Esophagus muscularis mucosa (tissue), 4 donors: ENCODE data around the gene C7. TPM values are rescaled to one million over a fixed set of nuclear protein-coding genes. Genes with fewer than 3 reads are reported as not detected.

Experiments
- DNase-seq: peaks from one replicate; pipeline ENCODE4 v3.0.0-alpha.2; 2017; ENCODE audit errors: extremely low spot score
- H3K27ac ChIP-seq, 4 donors: fragments of 200-600 bp; sonication (generic); replicated peaks in 1 of 4; 1 replicate in 3 of 4; 2 replicates in 1 of 4; pipeline ENCODE4 v1.5.1; 2016 to 2019; ENCODE audit warnings: mild to moderate bottlenecking in 1 of 4
- H3K27me3 ChIP-seq, 4 donors: fragments of 200-600 bp; sonication (generic); one replicate each; pipeline versions ENCODE4 v1.5.1 to v1.6.0; 2016 to 2019
- H3K36me3 ChIP-seq, 4 donors: fragments of 200-600 bp; sonication (generic); one replicate each; pipeline ENCODE4 v1.5.1; 2016 to 2019
- H3K4me1 ChIP-seq, 4 donors: fragments of 200-600 bp; sonication (generic); one replicate each; pipeline ENCODE4 v1.5.1; 2016 to 2019
- H3K4me3 ChIP-seq, 4 donors: fragments of 200-600 bp; sonication (generic); 1 replicate in 2 of 4; 2 replicates in 2 of 4; pipeline ENCODE4 v1.5.1; 2016 to 2019; ENCODE audit warnings: mild to moderate bottlenecking in 4 of 4, moderate library complexity in 1 of 4
- H3K9me3 ChIP-seq, 4 donors: fragments of 200-600 bp; sonication (generic); 1 replicate in 3 of 4; 2 replicates in 1 of 4; pipeline ENCODE4 v1.5.1; 2016 to 2019
- CTCF ChIP-seq, 3 experiments: fragments of 200-600 bp in 2 of 3; fragments of 450-650 bp in 1 of 3; sonication (generic) in 2 of 3; IDR thresholded peaks; one replicate each; pipeline ENCODE4 v1.5.1; 2017 to 2019; ENCODE audit warnings: antibody characterized with exemption in 3 of 3, mild to moderate bottlenecking in 2 of 3, moderate library complexity in 1 of 3
- EP300 ChIP-seq: sonication (generic); formaldehyde crosslinking; IDR thresholded peaks from one replicate; pipeline ENCODE4 v1.6.1; 2017; ENCODE audit warnings: antibody characterized with exemption
- POLR2A ChIP-seq: fragments of 450-650 bp; IDR thresholded peaks from one replicate; pipeline ENCODE4 v1.6.1; 2017; ENCODE audit warnings: antibody characterized with exemption, moderate library complexity, mild to moderate bottlenecking, low read depth
- POLR2AphosphoS5 ChIP-seq, 2 donors: sonication (generic); formaldehyde crosslinking; IDR thresholded peaks; one replicate each; pipeline ENCODE4 v1.6.1; 2017; ENCODE audit warnings: antibody characterized with exemption in 2 of 2
- whole genome bisulfite sequencing: methylation state at CpG from one replicate; pipeline ENCODE4 v1.1.5; 2018; 5-methylcytosine and 5-hydroxymethylcytosine counted together
- intact Hi-C: fragments of 100-400 bp; cut with DNase I; formaldehyde crosslinking; loops from one replicate; pipeline ENCODE4 v1.15.1; 2023
- total RNA-seq, 4 donors: library from RNA; depleted of rRNA; stranded (reverse); fragments of >200 nt; gene quantifications; one replicate each; pipeline versions ENCODE4 v1.1.0 to v1.2.1, GENCODE V29; 2016

The C7 gene
- total RNA-seq, 4 donors from 2014 or later: 713 to 1,019 (median 874) TPM

- Histone ChIP-seq H3K9me3 (no peaks in the 10 kb centered on the region), H3K36me3 (no peaks in the 10 kb centered on the region), H3K27me3 (peaks cover 0 to under 1% (median 0%) of the 10 kb centered on the region in 4 donors), H3K27ac (no peak overlapping the region), H3K4me1 (no peaks in the 10 kb centered on the region), H3K4me3 (no peak overlapping the region)
- intact Hi-C loops: no loop called here
- TF ChIP-seq CTCF (IDR thresholded peaks at IDR 0.05) (no peak), EP300 (no peak), POLR2A (no peak), POLR2AphosphoS5 (IDR thresholded peaks at IDR 0.05) (no peak)
- no peak for DNase-seq
- WGBS: 86% methylated on average over 2 of the region's 2 CpGs
Measured at GRCh38 chr5:40972434-40972833, 63.1 kb downstream of the C7 start.

GRCh38 chr5:40973364-40974004 lies 64.2 kb downstream of the C7 start:
- Histone ChIP-seq H3K4me3 (no peak overlapping the region), H3K4me1 (no peaks in the 10 kb centered on the region), H3K9me3 (no peaks in the 10 kb centered on the region), H3K27ac (no peak overlapping the region), H3K27me3 (peaks cover 0 to 4% (median 0%) of the 10 kb centered on the region in 4 donors), H3K36me3 (no peaks in the 10 kb centered on the region)
- 67% methylated on average over 3 of the region's 3 CpGs for WGBS
- no peak for DNase-seq
- intact Hi-C loops: no loop called here
- TF ChIP-seq CTCF (IDR thresholded peaks at IDR 0.05) (no peak), EP300 (no peak), POLR2A (no peak), POLR2AphosphoS5 (IDR thresholded peaks at IDR 0.05) (no peak)

- TF ChIP-seq POLR2A (no peak), CTCF (IDR thresholded peaks at IDR 0.05) (no peak), POLR2AphosphoS5 (IDR thresholded peaks at IDR 0.05) (no peak), EP300 (no peak)
- H3K36me3 ChIP-seq: peaks cover 0 to 3% (median 1%) of the 10 kb centered on the region in 4 donors
- no peak overlapping the region for H3K27ac ChIP-seq
- no peak for DNase-seq
- H3K9me3 ChIP-seq: no peaks in the 10 kb centered on the region
- intact Hi-C loops: no loop called here
- peaks cover 0 to 4% (median 0%) of the 10 kb centered on the region in 4 donors for H3K27me3 ChIP-seq
- no peak overlapping the region for H3K4me3 ChIP-seq
- H3K4me1 ChIP-seq: no peaks in the 10 kb centered on the region
- WGBS: 85% methylated on average over 3 of the region's 3 CpGs
Measured at GRCh38 chr5:40976041-40976440, 66.7 kb downstream of the C7 start.

- Histone ChIP-seq H3K36me3 (peaks cover 0 to 5% (median 2%) of the 10 kb centered on the region in 4 donors), H3K27me3 (peaks cover 0 to 4% (median 0%) of the 10 kb centered on the region in 4 donors), H3K4me3 (no peak overlapping the region), H3K4me1 (no peaks in the 10 kb centered on the region), H3K9me3 (no peaks in the 10 kb centered on the region), H3K27ac (no peak overlapping the region)
- 33% methylated on average over 3 of the region's 3 CpGs for WGBS
- DNase-seq: no peak
- no peak for TF ChIP-seq POLR2A
- no peak for TF ChIP-seq EP300
- TF ChIP-seq POLR2AphosphoS5 (IDR thresholded peaks at IDR 0.05): no peak
- TF ChIP-seq CTCF (IDR thresholded peaks at IDR 0.05): no peak
- intact Hi-C loops: no loop called here
Measured at GRCh38 chr5:40976836-40977235, 67.5 kb downstream of the C7 start.

GRCh38 chr5:40981420-40981819 lies 72.1 kb downstream of the C7 start:
- H3K27ac ChIP-seq: no peak overlapping the region
- H3K4me1 ChIP-seq: no peaks in the 10 kb centered on the region
- H3K36me3 ChIP-seq: peaks cover 0 to 5% (median 2%) of the 10 kb centered on the region in 4 donors
- intact Hi-C loops: no loop called here
- H3K27me3 ChIP-seq: peaks cover 0 to 4% (median 0%) of the 10 kb centered on the region in 4 donors
- no peak for DNase-seq
- TF ChIP-seq POLR2A (no peak), POLR2AphosphoS5 (IDR thresholded peaks at IDR 0.05) (no peak), EP300 (no peak), CTCF (IDR thresholded peaks at IDR 0.05) (no peak)
- no peak overlapping the region for H3K4me3 ChIP-seq
- no peaks in the 10 kb centered on the region for H3K9me3 ChIP-seq
- WGBS: 73% methylated on average over 9 of the region's 9 CpGs
